NCI-H2227 treated with DMSO at 0.1 percent for 48 hours (cell line): ENCODE measurements around the gene C5.

ENCODE experiments used
- DNase-seq: peaks from one replicate; lab custom pipeline; 2025; lab: John Stamatoyannopoulos, UW

C5 gene

DNA sequence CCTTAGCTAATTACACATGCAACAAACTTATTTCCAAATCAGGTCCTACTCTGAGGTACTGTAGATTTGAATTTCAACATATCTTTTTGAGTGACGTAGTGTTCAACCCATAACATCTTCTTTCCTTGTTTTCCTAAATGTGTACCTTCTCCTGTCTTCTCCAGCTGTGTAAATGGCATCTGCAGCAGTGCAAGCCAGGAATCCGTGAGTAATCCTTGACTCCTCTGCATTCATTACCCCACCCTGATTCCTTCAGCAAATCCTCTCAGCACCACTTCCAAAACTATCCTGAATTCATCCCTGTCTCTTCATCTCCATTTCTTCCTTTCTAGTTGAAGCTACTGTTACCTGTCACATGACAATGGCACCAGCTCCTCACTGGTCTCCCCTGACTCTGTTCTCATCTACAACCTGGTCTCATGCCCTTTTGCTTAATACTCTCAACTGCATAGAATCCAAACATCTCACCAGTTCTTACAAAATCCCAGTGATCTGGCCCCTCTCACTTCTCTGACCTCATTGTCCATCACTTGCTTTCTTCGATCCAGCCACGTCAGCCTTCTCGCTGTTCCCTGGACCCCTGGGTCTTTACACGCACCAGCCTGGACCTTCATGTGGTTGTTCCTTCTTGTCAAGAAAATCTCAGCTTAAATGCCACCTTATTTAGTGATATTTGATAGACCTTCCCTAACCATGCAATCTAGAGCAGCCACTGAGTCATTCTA lies 108.9 kb downstream of the C5 start:
- no peak for DNase-seq

DNA sequence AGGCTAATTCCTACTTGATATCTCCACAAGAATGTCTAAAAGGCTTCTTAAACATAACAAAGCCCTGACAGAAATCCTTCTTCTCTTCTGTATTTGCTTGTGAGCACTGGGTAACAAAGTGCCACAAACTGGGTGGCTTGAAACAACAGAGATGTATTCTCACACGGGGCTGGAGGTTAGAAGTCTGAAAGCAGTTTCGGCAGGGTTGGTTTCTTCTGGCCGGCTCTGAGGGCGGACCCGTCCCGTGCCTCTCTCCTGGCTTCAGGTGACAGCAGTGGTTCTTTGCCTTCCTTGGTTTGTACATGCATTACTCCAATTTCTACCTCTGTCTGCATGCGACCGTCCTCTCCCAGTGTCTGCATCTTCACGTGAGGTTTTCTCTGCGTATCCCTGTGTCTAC lies 109.5 kb downstream of the C5 start:
- DNase-seq: no peak

DNA sequence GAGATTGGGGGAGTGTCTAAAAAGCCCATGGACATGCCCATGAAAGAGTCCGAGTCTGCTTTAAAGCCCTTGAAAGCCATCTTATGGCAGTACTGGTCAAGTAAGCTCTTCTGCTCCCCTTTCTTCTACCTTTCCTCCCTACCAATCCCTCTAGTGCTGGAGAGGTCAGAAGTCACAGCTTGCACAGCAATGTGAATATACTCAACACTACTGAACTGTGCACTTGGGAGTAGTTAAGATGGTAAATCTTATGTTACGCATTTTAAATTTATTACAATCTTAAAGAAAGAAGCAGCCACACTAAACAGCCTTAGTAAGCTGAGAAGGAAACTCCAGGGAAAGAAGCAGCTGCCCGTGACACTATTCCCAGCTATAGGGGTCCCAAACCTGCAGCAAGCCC lies 111.2 kb downstream of the C5 start:
- DNase-seq: no peak

GRCh38 chr9:120937596-120937995 lies 112.5 kb downstream of the C5 start:
- no peak for DNase-seq

GRCh38 chr9:120937127-120937526 lies 112.9 kb downstream of the C5 start:
- DNase-seq: no peak

- DNase-seq: no peak
These were observed 113.3 kb downstream of the C5 start for GRCh38 chr9:120936764-120937122.

DNA sequence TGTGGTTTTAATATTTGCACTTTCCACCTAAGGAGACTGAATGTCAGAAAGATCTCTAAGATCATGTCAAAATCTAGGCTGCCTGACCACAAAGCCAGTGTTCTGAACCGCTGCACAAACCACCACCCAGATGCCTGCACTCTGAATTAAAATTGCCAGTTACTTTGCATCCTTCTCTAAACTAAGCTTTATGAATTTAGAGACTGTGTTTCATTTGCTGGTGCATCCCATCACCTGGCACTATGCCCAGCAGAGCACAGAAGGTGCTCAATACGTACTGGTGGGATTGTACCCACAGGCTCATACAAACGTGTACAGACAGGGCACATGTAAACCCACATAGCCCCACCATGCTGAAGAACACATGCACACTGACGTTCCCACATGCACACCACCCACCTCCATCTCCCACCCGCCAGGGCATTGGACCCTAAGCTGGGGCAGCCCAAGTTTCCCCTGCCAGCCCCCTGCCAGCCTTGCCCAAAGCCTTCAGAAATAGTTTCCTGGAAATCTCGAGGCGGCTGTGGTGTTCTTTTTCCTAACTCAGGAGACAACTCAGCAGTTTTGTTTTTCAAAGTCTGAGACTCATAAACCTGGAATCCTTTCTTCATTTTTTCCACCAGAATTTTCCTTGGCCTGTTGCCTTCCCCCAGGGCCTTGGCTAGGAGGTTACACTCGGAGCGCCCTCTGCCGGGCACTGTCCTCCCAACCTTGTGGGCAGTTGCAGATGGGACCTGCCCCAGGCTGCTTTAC lies 113.9 kb downstream of the C5 start:
- peak; percentile 29 for DNase-seq

DNA sequence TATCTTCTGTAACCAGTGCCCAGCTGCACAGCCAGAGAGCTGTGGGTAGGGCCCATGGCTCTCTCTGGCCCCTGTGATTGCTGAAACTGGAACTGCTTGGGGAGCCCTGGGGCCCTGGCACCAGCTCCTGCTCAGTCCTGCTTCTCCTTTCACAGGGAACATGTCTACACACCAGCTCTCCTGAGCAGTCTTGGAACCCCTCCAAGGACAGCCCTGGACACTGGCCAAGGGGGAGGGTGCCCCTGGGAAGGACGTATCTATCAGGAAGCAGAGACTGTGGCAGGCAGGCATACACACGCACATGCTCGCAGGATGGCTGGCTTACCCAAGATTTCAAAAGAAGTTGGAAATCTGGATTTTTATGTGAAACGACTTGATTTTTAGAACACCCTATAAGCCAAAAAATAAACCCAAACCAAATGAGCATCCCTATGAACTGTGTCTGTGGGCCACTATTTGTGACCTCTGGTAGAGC lies 114.7 kb downstream of the C5 start:
- DNase-seq: peak; percentile 63

DNA sequence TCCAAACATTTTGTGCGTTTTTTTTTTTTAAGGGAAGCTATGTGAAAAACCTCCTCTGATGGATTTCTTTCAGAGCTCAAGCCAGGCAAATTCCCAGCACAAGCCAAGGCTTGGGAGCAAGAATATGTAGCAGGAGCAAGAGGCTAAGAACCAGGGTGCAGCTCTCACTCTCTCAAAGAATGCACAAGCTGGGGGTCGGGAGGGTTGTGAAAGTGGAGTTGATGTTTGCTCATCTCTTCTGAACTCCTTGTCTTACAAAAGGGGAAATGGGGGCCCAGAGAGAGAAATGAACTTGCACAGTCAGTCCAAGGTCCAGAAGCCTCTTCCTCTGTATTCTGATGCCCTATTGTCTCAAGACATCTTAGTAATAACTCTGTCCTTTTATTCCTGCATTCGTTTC lies 115.8 kb downstream of the C5 start:
- DNase-seq: no peak

DNA sequence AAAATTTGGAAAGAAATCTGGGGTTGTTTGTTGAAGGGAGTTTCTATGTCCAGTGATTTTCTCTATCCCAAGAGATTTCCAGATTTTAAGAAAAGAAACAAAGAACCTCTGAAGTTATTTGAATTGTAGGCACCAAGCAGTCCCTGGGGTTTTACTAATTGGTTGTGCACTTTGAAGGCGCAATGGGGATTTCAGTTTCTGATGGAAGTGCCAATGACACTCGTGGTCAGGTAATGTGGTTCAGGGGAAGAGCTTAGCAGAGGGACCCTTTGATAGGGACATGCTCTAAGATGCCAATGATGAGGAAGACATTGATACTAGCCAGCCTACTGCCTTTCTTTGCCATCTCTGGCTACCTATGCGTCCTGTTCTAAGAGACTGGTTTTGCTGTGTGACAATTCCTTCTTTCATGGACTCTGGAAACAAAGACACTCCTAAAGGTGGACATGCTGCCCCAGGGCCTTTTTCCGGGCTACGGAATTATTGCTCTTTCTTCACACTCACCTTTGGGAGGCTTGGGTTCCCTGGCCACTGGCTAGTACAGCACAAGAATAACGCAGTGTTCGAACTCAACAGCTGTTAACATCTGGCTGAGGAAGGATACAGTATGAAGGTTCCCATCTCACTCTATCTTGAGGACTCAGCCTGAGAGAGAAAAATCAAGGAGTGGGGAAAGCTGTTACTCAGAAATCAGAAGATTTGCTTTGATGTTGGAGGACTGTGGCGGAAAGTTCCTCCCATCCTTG lies 116.6 kb downstream of the C5 start:
- no peak for DNase-seq

DNA sequence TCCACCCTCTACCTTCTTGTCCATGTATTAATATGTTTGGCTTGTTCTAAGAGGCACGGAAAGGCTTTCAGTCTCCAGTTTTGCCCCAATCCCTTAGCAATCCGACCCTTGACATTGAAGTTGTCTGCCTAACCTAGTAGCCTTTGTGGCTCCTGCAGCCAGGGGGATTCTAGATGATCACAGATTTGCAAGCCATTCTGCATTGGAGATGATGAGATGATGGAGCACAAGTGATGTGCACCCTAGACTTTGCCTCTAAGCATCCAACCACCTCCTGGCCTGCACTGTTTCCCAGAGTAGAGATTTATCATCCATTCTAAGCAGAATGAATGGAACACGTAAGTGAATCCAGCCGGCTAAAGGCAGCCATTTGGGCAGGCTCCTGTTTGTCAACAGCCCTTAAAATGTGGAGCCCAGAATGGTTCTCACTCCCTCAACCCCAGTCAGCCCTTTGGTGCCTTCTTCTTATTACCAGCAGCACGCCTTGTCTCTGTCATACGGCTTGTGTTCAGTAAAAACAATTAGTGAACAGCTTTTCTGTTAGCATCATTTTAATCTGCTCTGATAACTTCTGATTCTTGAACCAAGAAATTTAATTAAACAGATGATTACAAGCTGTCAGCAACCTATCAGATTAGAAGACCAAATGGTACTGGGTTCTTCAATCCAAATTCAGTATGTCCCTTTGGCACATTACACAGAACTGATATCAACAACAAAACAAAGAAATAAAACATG lies 117.8 kb downstream of the C5 start:
- DNase-seq: no peak

DNA sequence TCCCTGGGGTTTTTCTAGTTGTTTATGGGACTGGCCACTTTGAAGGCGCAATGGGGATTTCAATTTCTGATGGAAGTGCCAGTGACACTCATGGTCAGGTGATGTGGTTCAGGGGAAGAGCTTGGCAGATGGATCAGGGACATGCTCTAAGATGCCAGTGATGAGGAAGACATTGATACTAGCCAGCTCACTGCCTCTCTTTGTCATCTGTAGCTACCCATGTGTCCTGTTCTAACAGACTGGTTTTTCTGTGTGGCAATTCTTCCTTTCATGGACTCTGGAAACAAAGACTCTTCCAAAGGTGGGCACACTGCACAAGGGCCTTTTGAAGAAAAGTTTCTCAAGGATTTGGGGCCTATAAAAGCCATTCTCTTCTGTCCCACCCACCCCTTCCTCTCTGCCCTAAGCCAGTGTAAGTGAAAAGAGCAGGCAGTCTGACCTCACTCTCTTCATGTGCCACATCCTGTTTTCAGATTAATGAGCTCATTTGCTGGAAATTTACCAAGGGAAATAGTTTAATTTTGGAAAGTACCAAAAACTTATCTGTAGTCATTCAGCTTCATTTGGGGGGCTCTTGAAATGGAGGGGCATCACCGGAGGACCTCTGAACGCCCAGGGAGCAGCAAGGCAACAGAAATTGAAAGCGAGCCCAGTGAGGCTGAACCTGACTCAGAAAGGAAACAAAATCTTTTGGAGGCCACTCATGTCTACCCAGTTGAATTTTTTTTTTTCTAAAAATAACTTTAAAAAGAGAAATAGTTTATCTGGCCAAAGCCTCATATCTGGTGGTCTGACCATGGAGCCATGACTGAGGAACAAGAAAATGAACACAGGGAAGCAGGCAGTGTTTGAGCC lies 118.6 kb downstream of the C5 start:
- no peak for DNase-seq

DNA sequence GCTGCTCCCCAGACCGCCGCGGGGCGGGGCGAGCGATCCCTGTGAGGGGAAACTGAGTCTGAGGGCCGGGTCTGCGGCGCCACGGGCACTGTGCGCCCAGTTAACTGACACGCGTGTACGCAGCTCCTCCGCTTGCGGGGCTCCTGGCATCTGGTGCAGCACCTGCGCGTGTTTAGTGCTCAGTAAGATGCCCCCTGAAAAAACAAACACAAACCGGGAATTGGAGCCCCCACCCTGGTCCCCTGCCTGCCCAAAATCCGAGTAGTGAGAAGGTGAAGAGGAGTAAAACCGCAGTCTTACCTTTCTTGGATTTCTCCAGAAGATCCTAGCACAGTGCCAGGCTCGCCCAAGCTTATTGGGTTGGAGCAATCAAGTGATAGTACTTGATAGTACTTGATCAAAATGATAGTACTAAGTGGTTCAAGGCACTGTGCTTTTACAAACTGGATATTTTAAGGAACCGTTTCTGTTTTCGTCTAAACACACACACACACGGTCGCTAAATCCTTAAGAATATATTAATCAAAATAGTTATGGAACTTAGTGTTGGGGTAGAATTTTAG lies 120.8 kb downstream of the C5 start:
- no peak for DNase-seq

DNA sequence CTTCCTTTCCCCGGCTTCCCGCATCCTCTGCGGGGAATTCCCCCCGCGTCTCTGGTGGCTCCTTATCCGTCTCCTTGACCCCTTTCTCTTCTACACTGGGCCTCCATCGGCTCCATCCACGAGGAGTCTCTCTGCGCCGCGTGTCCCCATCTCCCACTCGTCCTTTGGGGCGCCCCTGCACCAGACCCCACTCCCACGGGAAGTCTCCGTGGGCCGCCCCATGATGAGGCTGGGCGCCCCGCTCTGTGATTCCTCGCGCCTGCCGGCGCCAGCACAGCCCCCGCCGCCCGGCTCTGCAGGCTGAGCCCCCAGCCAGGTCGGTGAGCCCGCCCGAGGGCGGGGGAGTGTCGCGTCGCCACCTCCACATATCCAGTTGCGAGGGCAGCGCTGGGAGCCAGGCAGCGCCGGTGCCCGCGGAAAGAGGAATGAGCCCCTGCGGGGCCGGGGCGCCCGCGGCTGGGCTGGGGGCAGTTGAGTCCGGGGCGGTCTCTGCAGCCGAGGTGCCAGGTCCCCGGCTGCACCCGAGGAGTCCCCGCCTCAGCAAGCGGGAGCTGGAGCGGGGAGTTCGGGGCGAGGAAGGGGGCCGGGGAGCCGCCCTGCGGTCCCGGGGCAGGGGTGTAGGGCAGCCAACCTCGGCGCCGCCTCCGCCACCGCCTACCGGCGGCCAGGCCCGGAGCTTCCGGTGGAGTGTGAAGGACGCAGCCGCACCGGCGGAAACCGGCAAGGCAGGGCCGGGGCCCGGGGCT lies 121.4 kb downstream of the C5 start:
- peak; percentile 35 for DNase-seq

- no peak for DNase-seq
These were observed 122.0 kb downstream of the C5 start for GRCh38 chr9:120928015-120928482.

- no peak for DNase-seq
These were observed 122.6 kb downstream of the C5 start for GRCh38 chr9:120927269-120928014.

GRCh38 chr9:120926397-120926928 lies 123.6 kb downstream of the C5 start, which contains the start of gene TRAF1:
Gene TRAF1, minus strand, starts transcription at chr9:120926796. Its CDS starts 721 bp downstream, at chr9:120926075.
- DNase-seq: no peak

DNA sequence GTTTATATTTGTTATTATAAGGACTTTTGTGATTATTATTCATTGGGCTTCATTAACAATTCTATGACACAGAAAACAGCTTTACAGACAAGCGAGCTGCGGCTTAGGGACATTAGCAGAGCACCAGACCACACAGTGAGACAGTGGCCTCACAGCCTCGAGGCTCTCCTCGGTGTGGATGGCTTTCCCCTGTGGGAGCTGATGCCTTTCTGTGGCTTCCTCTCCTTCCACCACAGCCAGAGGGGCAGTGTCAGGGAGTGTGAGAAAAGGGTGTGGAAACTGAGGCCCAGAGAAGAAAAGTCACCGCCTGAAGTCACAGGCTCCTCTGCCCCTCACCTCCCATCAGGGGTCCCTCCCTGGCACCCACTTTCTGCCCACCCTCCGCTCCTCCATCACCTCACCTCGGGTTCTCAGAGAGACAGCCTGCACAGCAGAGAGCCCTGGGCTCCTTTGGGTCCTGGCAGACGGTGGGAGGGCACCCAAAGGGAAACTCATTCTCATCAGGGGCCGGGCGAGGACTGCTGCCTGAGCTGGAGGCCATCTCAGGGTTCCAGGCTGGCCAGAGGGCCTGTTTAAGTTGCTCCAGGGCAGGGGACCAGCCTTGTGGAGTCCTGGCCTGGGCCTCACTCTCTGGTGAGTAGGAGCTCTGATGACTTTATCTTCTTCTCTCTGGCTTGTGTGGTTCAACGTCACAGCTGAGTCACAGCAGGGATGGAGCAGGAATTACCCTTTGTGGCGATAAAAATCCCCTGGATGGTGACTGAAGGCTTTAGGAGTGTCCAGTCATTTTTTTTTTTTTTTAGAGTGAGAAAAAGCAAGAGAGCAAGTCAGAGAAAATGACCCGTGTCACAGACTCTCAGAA lies 124.3 kb downstream of the C5 start:
- DNase-seq: no peak
